HepG2 (cell line): ENCODE data around the gene CAMK1G. TPM values are rescaled to one million over a fixed set of nuclear protein-coding genes. Genes with fewer than 3 reads are reported as not detected.

Source experiments
- ATAC-seq: fragments of 200-7000 bp; cut with Tn5 transposase; 3 replicates; pipeline ENCODE4 v1.9.1; 2020; ENCODE audit warnings: mild to moderate bottlenecking, moderate library complexity
- BruUV-seq: library from RNA; stranded (reverse); fragments of 400-500 nt; replicated peaks from 2 replicates; lab custom pipeline; 2021; lab: Mats Ljungman, UMichigan
- CTCF ChIA-PET: fragments of 300-600 bp; formaldehyde crosslinking; extraction: SDS; loops from one replicate; lab custom pipeline; 2021; ENCODE audit warnings: low total read pairs, inconsistent platforms, low intra/inter-chr PET ratio; lab: Yijun Ruan, JAX
- POLR2A ChIA-PET: fragments of 350-600 bp; sonication (Branson Sonifier 250); formaldehyde crosslinking; loops from one replicate; lab custom pipeline; 2020; ENCODE audit warnings: antibody characterized with exemption, inconsistent platforms; lab: Yijun Ruan, JAX
- DNase-seq: peaks from one replicate; pipeline ENCODE4 v3.0.0-alpha.2; 2015; ENCODE audit warnings: low spot score
- FAIRE-seq: peaks from 3 replicates; lab custom pipeline; 2011; peaks lifted over from hg19 to GRCh38; lab: Jason Lieb, UNC
- H2AFZ ChIP-seq: one replicate; pipeline ENCODE4 v1.6.1; 2011; ENCODE audit warnings: low read length, inconsistent platforms
- H3K27ac ChIP-seq: fragments of 300-600 bp; 3 replicates; pipeline ENCODE4 v1.8.0; 2011; ENCODE audit warnings: mixed run types, mild to moderate bottlenecking, mixed read lengths, low read length, inconsistent platforms; ENCODE audit not compliant: insufficient read depth; ENCODE audit errors: extremely low read length
- H3K27me3 ChIP-seq, 2 experiments: fragments of 200-600 bp in 1 of 2; 2 replicates in 1 of 2; 3 replicates in 1 of 2; pipeline versions ENCODE4 v1.6.0 to v1.8.0; 2011; ENCODE audit warnings: low read length in 2 of 2, mild to moderate bottlenecking in 2 of 2, moderate library complexity in 2 of 2, inconsistent platforms in 1 of 2; ENCODE audit not compliant: insufficient read depth in 2 of 2, control insufficient read depth in 1 of 2
- H3K36me3 ChIP-seq, 2 experiments: fragments of 200-600 bp in 1 of 2; replicated peaks in 1 of 2; 2 replicates in 1 of 2; 3 replicates in 1 of 2; pipeline versions ENCODE4 v1.5.1 to v1.8.0; 2011; ENCODE audit warnings: low read length in 2 of 2, inconsistent platforms in 1 of 2; ENCODE audit not compliant: insufficient read depth in 2 of 2, control insufficient read depth in 1 of 2
- H3K4me1 ChIP-seq: 2 replicates; pipeline ENCODE4 v1.5.1; 2012; ENCODE audit warnings: low read length, inconsistent platforms; ENCODE audit not compliant: insufficient read depth
- H3K4me2 ChIP-seq: 2 replicates; pipeline ENCODE4 v1.6.0; 2011; ENCODE audit warnings: low read depth, low read length, inconsistent platforms
- H3K4me3 ChIP-seq, 3 experiments: fragments of 200-600 bp in 1 of 3; sonication (generic), shearing (Covaris generic) in 1 of 3; replicated peaks in 1 of 3; 2 replicates each; pipeline ENCODE4 v1.5.1; 2011 to 2016; ENCODE audit warnings: low read length in 3 of 3, inconsistent platforms in 2 of 3, low read depth in 2 of 3, mild to moderate bottlenecking in 2 of 3, control low read depth in 1 of 3, mixed read lengths in 1 of 3; ENCODE audit not compliant: insufficient read depth in 1 of 3
- H3K79me2 ChIP-seq: one replicate; pipeline ENCODE4 v1.6.1; 2011; ENCODE audit warnings: low read length, inconsistent platforms; ENCODE audit not compliant: insufficient read depth
- H3K9ac ChIP-seq: 2 replicates; pipeline ENCODE4 v1.6.0; 2011; ENCODE audit warnings: mild to moderate bottlenecking, low read depth, low read length, inconsistent platforms; ENCODE audit not compliant: insufficient read depth
- H3K9me3 ChIP-seq: 2 replicates; pipeline ENCODE4 v1.5.1; 2012; ENCODE audit warnings: mild to moderate bottlenecking, low read length
- H4K20me1 ChIP-seq: 2 replicates; pipeline ENCODE4 v1.6.0; 2011; ENCODE audit warnings: inconsistent platforms, mild to moderate bottlenecking, low read length, moderate library complexity; ENCODE audit not compliant: insufficient read depth
- ARID3A ChIP-seq: IDR thresholded peaks from 2 replicates; pipeline ENCODE4 v1.6.1; 2012; ENCODE audit warnings: low read depth, low read length, improper control_type of control experiment
- EED ChIP-seq: sonication (generic); formaldehyde crosslinking; IDR thresholded peaks from 2 replicates; pipeline ENCODE4 v1.5.0; 2020; ENCODE audit warnings: mild to moderate bottlenecking, missing genetic modification reagents
- HBP1 ChIP-seq: IDR thresholded peaks from 2 replicates; pipeline ENCODE4 v1.6.1; 2016; ENCODE audit warnings: low read depth, control low read depth
- MTF1 ChIP-seq: sonication (generic); formaldehyde crosslinking; IDR thresholded peaks from 2 replicates; pipeline ENCODE4 v1.5.0; 2020; ENCODE audit warnings: missing genetic modification reagents
- MXD4 ChIP-seq: IDR thresholded peaks from 2 replicates; pipeline ENCODE4 v1.6.1; 2016; ENCODE audit warnings: mild to moderate bottlenecking, missing biosample characterization, missing genetic modification reagents
- RAD21 ChIP-seq: fragments of 450-650 bp; formaldehyde crosslinking; IDR thresholded peaks from 2 replicates; pipeline ENCODE4 v1.5.0; 2020; ENCODE audit warnings: mild to moderate bottlenecking
- TCF12 ChIP-seq, 2 experiments: fragments of 450-650 bp in 1 of 2; sonication (generic) in 1 of 2; formaldehyde crosslinking in 1 of 2; IDR thresholded peaks; 2 replicates each; pipeline versions ENCODE4 v1.6.1 to v1.8.0; 2017 to 2022; ENCODE audit warnings: antibody characterized with exemption in 1 of 2, mild to moderate bottlenecking in 1 of 2, missing genetic modification reagents in 1 of 2, moderate library complexity in 1 of 2
- U2AF2 ChIP-seq: fragments of 200-400 bp; formaldehyde crosslinking; IDR thresholded peaks from 2 replicates; pipeline ENCODE4 v1.6.1; 2017; ENCODE audit warnings: low read depth, mild to moderate bottlenecking, low read length
- ZBTB26 ChIP-seq: IDR thresholded peaks from 2 replicates; pipeline ENCODE4 v1.6.1; 2016; ENCODE audit warnings: missing compliant biosample characterization, missing genetic modification reagents, borderline replicate concordance
- ZKSCAN1 ChIP-seq: fragments of 150-350 bp; IDR thresholded peaks from 2 replicates; pipeline ENCODE4 v1.6.1; 2014; ENCODE audit warnings: low read length
- ZNF205 ChIP-seq: IDR thresholded peaks from 2 replicates; pipeline ENCODE4 v1.6.1; 2018; ENCODE audit warnings: missing biosample characterization, missing genetic modification reagents
- ZNF607 ChIP-seq: sonication (generic); formaldehyde crosslinking; IDR thresholded peaks from 2 replicates; pipeline ENCODE4 v1.5.1; 2020; ENCODE audit warnings: missing genetic modification reagents, mild to moderate bottlenecking, borderline replicate concordance
- ZNF687 ChIP-seq: sonication (generic); formaldehyde crosslinking; IDR thresholded peaks from 2 replicates; pipeline ENCODE4 v1.5.1; 2020; ENCODE audit warnings: mild to moderate bottlenecking, missing genetic modification reagents, moderate library complexity
- ZNF691 ChIP-seq: sonication (generic); formaldehyde crosslinking; IDR thresholded peaks from 2 replicates; pipeline ENCODE4 v1.4.0; 2020; ENCODE audit warnings: missing genetic modification reagents, low read depth, mild to moderate bottlenecking, borderline replicate concordance
- ZNF749 ChIP-seq: sonication (generic); formaldehyde crosslinking; IDR thresholded peaks from 2 replicates; pipeline ENCODE4 v1.8.0; 2022; ENCODE audit warnings: mild to moderate bottlenecking, missing genetic modification reagents, moderate library complexity, borderline replicate concordance
- ZSCAN31 ChIP-seq: sonication (generic); formaldehyde crosslinking; IDR thresholded peaks from 2 replicates; pipeline ENCODE4 v1.5.0; 2020; ENCODE audit warnings: low read depth, mild to moderate bottlenecking, missing genetic modification reagents
- WGBS: methylation state at CpG from one replicate; pipeline ENCODE4 v1.1.6; 2017; ENCODE audit warnings: low lambda C conversion rate; 5-methylcytosine and 5-hydroxymethylcytosine counted together
- in situ Hi-C: cut with HindIII; loops from 2 replicates; pipeline ENCODE4 v1.10.0; 2017; ENCODE audit warnings: low pct_unique_long_range_greater_than_20kb; ENCODE audit not compliant: extremely low pct_ligation_motif_present
- intact Hi-C: fragments of 100-400 bp; cut with micrococcal nuclease; formaldehyde crosslinking; loops from one replicate; pipeline ENCODE4 v1.10.0; 2022; ENCODE audit not compliant: unreplicated experiment
- polyA plus RNA-seq, 8 experiments: library from polyadenylated mRNA; depleted of rRNA in 3 of 8; stranded (reverse) in 7 of 8; unstranded in 1 of 8; fragments of >200 nt; fragmentation: Illumina TruSeq in 4 of 8; extraction: Trizol in 4 of 8; gene quantifications; 2 replicates each; pipeline versions ENCODE4 v1.2.1 to v1.2.3, GENCODE V29; 2011 to 2016; ENCODE audit warnings: low read depth in 4 of 8, missing spikeins in 1 of 8, mixed read lengths in 1 of 8; ENCODE audit not compliant: insufficient read depth in 1 of 8
- total RNA-seq, 5 experiments: library from RNA; depleted of rRNA; stranded (reverse); fragments of >200 nt; fragmentation: Illumina TruSeq; extraction: Trizol; gene quantifications; 2 replicates each; pipeline ENCODE4 v1.2.3, GENCODE V29; 2016; ENCODE audit warnings: low read depth in 1 of 5

CAMK1G gene
- total and polyA plus RNA-seq, 2 of the 13 experiments (the other 11 are each of a cell fraction or from before 2014, with no cell fraction given), result not detected

- no peak overlapping the region for H3K9ac ChIP-seq
- DNase-seq (no peak), FAIRE-seq (no peak), ATAC-seq (no peak)
- H3K36me3 ChIP-seq, result no peaks in the 10 kb centered on the region
- H3K27ac ChIP-seq, result no peak overlapping the region
- no peaks in the 10 kb centered on the region for H4K20me1 ChIP-seq
- no peaks in the 10 kb centered on the region for H3K79me2 ChIP-seq
- CTCF ChIA-PET, result no interaction called here
- no peak overlapping the region for H2AFZ ChIP-seq
- TF ChIP-seq ZNF691 (CRISPR knock-in tag) (no peak), ZSCAN31 (CRISPR knock-in tag) (no peak), U2AF2 (no peak), ARID3A (no peak), ZNF607 (CRISPR knock-in tag) (no peak), MXD4 (CRISPR knock-in tag) (no peak), RAD21 (CRISPR knock-in tag) (no peak), ZBTB26 (CRISPR knock-in tag) (no peak), TCF12 (IDR thresholded peaks at IDR 0.05) (no peak), TCF12 (CRISPR knock-in tag; IDR thresholded peaks at IDR 0.05) (no peak), ZNF687 (CRISPR knock-in tag) (no peak), ZKSCAN1 (no peak), ZNF749 (CRISPR knock-in tag) (no peak), EED (CRISPR knock-in tag) (no peak), HBP1 (CRISPR knock-in tag) (no peak), ZNF205 (no peak), MTF1 (CRISPR knock-in tag) (no peak)
- no peaks in the 10 kb centered on the region for H3K27me3 ChIP-seq
- no peaks in the 10 kb centered on the region for H3K9me3 ChIP-seq
- in situ Hi-C loops, result no loop called here
- no peak overlapping the region for H3K4me3 ChIP-seq
- POLR2A ChIA-PET, result no interaction called here
- BruUV-seq, result no TSS peak
- H3K4me1 ChIP-seq, result no peaks in the 10 kb centered on the region
- intact Hi-C loops, result no loop called here
- no peak overlapping the region for H3K4me2 ChIP-seq
- WGBS, result 34% methylated on average over 7 of the region's 8 CpGs
Measured at GRCh38 chr1:209607795-209608178, 24.3 kb downstream of the CAMK1G start.
